Measurements from ENCODE around the gene CUL1.

Gene CUL1

DNA sequence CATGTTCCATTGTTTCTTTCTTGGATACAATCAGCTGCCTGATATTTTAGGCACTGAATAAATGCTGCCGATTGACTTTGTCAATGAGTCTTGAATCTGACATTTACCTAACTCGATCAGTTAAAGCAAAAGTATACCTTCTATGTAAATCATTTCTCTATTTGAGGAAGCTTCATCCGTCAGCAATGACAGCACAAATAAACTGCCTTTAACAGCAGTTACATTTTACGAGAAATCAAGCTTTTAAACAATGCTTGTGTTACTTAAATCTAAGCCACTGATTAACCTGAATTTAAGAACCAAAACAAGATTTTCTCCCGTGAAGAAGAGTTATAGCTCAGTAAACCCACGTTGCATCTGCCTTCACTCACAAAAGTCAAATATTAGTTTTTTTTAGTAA lies 71.3 kb downstream of the CUL1 start:
- DNase-seq, result no peak

DNA sequence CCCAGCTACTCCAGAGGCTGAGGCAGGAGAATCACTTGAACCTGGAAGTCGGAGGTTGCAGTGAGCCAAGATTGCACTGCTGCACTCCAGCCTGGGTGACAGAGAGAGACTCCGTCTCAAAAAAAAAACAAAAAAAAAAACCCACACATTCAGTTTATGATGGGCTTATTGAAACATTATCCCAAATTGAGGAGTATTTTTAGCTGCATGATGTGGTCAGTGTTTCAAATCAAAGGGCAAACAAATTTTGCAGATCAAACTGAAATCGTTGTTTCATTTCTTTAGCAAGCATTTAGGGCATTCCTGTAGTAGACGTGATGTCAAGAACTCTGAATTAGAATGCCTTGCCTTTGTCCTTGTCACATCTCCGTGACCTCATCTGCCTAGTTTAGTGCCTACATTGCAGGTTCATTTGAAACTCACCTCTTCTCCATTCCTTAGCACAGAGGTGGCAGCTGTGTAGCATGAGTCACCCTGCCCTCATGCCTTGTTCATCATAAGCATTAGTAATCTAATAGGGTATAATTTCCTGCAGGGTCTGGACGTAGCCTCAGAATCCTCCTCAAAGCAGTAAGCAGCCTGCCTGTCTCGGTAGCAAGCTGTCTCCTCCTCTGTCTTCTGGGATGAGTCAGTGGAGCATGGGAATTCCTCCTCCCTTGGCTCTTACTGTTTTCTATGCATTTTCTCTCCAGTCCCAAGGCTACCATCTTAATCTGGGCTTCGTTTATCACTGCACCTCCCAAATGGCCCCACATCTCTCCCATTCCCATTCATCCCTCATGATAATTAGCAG lies 73.8 kb downstream of the CUL1 start:
- no peak for DNase-seq

- DNase-seq, result peak; percentile 56
These were observed 74.6 kb downstream of the CUL1 start for GRCh38 chr7:148773334-148773733.

DNA sequence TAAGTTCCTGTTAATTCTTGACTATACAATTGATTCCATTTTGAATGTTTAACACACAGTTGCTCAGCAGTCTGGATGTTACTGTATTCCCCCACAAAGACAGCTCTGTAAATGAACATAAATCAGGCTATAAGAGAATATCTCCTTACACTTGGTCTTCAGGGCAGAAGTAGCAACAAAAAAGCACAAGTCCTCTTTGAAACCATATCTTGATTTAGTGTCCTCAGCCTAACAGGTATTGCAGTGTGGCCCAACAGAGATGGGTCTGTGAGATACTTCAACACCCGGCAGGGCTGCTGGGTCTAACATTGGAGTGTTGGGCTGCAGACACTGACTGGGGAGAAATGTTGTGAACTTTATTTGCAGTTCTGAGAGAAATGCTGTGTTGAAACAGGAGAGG lies 75.8 kb downstream of the CUL1 start:
- DNase-seq, result no peak

GRCh38 chr7:148782757-148783456 lies 84.2 kb downstream of the CUL1 start:
- DNase-seq, result no peak

DNA sequence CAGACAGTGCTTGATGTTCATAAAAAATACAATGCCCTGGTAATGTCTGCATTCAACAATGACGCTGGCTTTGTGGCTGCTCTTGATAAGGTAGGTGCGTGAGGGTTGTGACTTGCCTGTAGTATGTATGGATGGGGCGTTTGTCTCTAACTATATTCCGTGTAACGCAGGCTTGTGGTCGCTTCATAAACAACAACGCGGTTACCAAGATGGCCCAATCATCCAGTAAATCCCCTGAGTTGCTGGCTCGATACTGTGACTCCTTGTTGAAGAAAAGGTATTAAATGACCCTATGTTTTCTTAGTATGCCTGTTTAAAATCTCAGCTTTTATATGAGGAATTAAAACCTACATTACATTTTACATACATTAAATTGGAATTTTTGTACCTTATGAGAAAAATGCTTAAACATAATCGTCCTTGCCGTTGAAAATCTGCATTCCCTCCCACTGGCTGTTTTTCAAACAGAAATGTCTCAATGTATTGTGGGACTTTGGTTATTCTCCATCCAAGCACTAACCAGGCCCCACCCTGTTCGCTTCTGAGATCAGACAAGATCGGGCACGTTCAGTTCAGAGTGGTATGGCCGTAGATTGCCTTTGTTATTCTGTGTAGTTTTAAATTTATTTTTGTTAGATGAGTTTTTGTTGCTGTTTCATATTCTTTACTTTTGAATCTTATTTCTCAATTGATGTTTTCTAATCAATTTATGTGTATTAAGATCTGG lies 85.3 kb downstream of the CUL1 start:
- no peak for DNase-seq

GRCh38 chr7:148787571-148788295 lies 89.0 kb downstream of the CUL1 start:
- DNase-seq, result no peak

DNA sequence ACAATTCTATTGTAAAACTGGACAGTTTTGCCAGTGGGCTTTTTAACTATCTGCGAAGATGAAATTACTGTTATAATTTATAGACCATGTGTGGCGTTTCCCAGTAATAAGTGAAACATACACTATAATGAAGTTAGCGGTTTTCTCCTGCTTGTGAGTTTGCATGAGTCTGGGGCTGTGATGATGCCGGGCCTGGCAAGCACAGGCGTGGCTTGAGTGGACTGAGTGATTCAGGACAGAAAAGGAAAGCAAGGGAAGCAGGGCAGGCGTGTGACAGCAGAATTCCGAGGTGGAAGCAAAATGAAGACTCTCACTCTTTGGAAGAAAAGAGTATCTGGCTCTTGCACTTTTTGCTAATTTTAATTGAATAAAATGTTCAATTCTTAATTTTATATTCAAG lies 90.5 kb downstream of the CUL1 start:
- DNase-seq, result no peak

- DNase-seq, result no peak
These were observed 91.5 kb downstream of the CUL1 start for GRCh38 chr7:148790131-148790726.

DNA sequence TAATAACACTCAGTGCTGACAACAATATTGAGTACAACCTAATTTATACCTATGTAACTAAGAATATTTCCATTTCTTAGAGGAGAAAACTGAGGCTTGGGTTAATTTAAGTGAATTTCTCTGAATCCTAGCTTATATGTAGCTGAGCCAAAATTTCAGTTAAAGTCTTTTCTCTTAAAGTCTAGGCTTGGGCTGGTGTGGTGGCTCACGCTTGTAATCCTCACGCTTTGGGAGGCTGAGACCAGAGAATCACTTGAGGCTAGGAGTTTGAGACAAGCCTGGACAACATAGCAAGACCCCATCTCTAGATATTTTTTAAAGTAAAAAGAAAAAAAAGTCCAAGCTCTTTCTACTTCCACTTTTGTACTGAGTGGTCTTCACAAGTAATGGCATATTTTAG lies 92.1 kb downstream of the CUL1 start:
- DNase-seq, result no peak

DNA sequence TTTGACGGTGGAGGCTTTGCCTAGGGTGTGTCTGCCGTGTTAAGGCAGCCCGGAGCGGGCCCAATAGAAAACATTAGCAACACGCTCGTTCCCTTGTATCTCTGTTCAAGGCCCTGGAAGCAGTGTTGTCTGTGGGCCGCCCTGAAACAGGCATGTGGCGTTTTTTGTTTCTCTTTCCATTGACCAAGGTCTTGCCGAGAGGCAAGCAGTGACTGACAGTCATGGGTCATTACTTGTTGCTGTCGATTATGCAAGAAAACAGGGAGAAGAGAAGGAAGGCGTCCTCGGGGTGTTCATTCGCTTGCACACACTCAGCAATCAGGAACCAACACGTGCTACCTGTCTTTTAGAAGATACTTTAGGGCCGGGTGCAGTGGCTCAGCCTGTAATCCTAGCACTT lies 92.8 kb downstream of the CUL1 start:
- DNase-seq, result no peak

- DNase-seq, result no peak
These were observed 94.9 kb downstream of the CUL1 start for GRCh38 chr7:148793590-148793989.

DNA sequence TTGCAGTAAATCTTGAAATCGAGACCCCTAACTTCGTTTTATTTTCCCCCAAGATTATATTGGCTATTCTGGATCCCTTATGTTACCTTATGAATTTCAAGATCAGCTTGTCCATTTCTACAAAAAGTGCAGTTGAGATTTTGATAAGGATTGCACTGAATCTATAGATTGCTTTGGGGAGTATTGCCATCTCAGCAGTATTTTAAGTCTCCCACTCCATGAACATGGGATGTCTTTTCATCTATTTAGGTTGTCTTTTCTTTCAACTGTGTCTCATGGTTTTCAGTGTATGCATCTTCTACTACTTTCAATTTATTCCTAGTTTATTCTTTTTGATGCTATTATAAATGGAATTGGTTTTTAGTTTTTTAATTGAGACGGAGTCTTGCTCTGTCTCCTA lies 95.8 kb downstream of the CUL1 start:
- no peak for DNase-seq

GRCh38 chr7:148796841-148797240 lies 98.1 kb downstream of the CUL1 start:
- DNase-seq, result no peak

DNA sequence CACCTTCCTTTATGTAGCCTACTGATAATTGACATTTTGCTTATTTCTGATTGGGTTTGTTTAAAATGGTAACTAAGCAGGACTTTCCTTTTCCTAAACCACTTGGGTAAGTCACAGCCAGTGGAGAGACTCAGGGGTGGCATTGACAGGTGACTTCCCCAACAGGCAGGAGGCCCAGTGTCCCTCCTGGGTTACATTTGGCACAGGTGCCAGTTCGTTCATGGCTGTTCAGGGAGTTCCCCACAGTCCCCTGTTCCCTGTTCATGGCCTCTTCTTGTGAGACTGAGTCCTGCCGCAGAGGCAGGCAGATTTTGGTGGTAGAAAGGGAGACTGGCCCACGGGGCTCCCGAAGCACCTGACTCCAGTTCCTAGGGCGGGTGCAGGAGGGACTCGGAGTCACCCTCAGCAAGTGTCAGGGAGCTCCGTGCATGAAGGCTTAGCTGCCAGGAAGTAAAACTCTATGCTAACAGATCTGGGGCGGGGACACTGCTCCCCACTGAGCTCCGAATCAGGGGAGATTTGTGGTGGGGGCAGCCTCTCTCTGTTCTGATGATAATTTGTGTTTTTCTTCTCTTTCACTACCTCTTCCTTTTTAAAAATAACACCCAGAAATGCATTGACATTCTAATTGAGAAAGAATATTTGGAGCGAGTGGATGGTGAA lies 101.3 kb downstream of the CUL1 start:
- DNase-seq, result no peak

DNA sequence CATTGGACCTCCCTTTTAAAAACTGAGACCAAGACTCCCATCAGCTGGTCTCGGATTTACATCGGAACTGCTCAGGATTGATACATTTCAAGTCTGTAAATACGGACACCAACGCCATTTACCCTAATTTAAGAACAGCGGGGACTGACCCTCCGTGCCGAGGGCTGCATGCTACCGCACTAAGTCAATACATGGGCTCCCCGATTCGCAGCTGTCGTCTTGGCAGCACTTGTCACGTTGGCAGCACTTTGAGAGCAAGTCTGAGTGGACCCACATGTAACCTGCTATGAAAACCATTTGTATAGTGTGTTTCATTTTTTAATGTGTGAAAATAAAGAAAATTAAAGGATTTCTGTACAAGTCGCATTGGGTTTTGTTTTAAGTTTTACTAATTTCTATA lies 102.0 kb downstream of the CUL1 start:
- no peak for DNase-seq

GRCh38 chr7:148802101-148802493 lies 103.4 kb downstream of the CUL1 start:
- DNase-seq, result no peak

GRCh38 chr7:148803094-148803493 lies 104.4 kb downstream of the CUL1 start:
- DNase-seq, result no peak

- no peak for DNase-seq
These were observed 105.9 kb downstream of the CUL1 start for GRCh38 chr7:148804343-148805235.

DNA sequence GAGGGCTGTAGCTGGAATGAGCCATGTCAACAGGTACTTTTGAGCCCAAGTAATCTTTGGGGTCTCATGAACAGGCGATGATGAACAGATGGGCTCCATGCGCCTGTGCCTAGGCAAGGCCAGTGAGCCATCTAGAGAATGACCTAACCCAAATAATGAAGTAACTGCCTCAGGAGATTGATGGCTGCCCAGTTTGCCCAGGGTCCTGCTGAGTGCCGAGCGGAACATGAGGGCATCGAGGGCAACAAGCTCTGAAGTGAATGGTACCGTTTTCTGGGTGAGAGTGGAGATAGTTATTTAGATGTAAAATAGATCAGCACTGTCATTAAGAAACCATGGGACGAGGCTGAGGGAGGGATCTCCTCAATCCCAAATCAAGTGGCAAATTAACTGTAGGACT lies 107.5 kb downstream of the CUL1 start:
- DNase-seq, result no peak

DNA sequence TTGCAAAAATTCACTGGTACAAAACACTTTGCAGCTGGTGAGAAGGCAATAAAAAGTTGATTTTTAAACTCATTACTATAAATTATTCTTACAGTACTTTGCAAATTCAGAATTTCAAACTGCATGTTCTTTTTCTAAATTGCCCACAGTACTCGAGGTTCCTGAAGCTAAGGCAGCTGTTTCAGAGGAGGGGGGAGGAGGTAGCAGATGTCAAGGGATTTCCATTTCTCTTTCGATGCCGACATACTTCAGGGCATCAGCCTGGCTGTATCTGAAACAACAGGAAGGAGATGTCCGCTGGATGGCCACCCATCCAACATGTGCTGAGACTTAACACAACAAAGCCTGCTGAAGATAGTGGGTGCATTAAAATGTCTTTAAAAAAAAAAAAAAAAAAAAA lies 108.7 kb downstream of the CUL1 start:
- DNase-seq, result no peak

Data from CD4-positive, alpha-beta T cell treated with Interleukin-12 subunit alpha and Interleukin-12 subunit beta, for 1 hour (primary cell).